DMS 273 (cell line): ENCODE results near the gene NPSR1.
A peak's percentile ranks its signal among the peaks of the same experiment; 100 is the strongest.

ENCODE experiments used
- DNase-seq: peaks from one replicate; lab custom pipeline; 2025; ENCODE audit not compliant: unreplicated experiment; lab: John Stamatoyannopoulos, UW

Gene NPSR1

GRCh38 chr7:34657632-34658268, at the start of gene NPSR1:
TSS of gene NPSR1 (plus strand) at chr7:34658218. CDS start at chr7:34658413, 195 bp downstream.
- no peak for DNase-seq

- no peak for DNase-seq
Observed at GRCh38 chr7:34612661-34613060, 45.4 kb upstream of the NPSR1 start.

- DNase-seq: no peak
Observed at GRCh38 chr7:34620425-34620824, 37.6 kb upstream of the NPSR1 start.

- DNase-seq: no peak
Observed at GRCh38 chr7:34622182-34622581, 35.8 kb upstream of the NPSR1 start.

- no peak for DNase-seq
Observed at GRCh38 chr7:34622771-34623250, 35.2 kb upstream of the NPSR1 start.

GRCh38 chr7:34628618-34629017, 29.4 kb upstream of the NPSR1 start:
- DNase-seq: peak; percentile 19

GRCh38 chr7:34652809-34653208, 5.2 kb upstream of the NPSR1 start:
- DNase-seq: no peak

- DNase-seq: no peak
Observed at GRCh38 chr7:34653787-34654186, 4.2 kb upstream of the NPSR1 start.

- no peak for DNase-seq
Observed at GRCh38 chr7:34655384-34655783, 2.6 kb upstream of the NPSR1 start.

- no peak for DNase-seq
Observed at GRCh38 chr7:34656041-34656440, 2.0 kb upstream of the NPSR1 start.

- DNase-seq: no peak
Observed at GRCh38 chr7:34659472-34660075, 1.6 kb downstream of the NPSR1 start.

- DNase-seq: no peak
Observed at GRCh38 chr7:34662058-34662708, 4.2 kb downstream of the NPSR1 start.

GRCh38 chr7:34664755-34665154, 6.7 kb downstream of the NPSR1 start:
- no peak for DNase-seq

GRCh38 chr7:34672430-34672829, 14.4 kb downstream of the NPSR1 start:
- no peak for DNase-seq

- no peak for DNase-seq
Observed at GRCh38 chr7:34673066-34673465, 15.0 kb downstream of the NPSR1 start.

- DNase-seq: peak; percentile 83
Observed at GRCh38 chr7:34675749-34676374, 17.8 kb downstream of the NPSR1 start.

GRCh38 chr7:34677491-34677890, 19.5 kb downstream of the NPSR1 start:
- DNase-seq: no peak

- no peak for DNase-seq
Observed at GRCh38 chr7:34687529-34687928, 29.5 kb downstream of the NPSR1 start.

GRCh38 chr7:34696415-34696814, 38.4 kb downstream of the NPSR1 start:
- DNase-seq: no peak

- DNase-seq: peak; percentile 60
Observed at GRCh38 chr7:34709771-34710170, 51.8 kb downstream of the NPSR1 start.

GRCh38 chr7:34718867-34719266, 60.8 kb downstream of the NPSR1 start:
- DNase-seq: no peak

GRCh38 chr7:34719636-34720035, 61.6 kb downstream of the NPSR1 start:
- DNase-seq: no peak
